ENCODE data around the gene MARK1. TPM values are rescaled to one million over a fixed set of nuclear protein-coding genes. Genes with fewer than 3 reads are reported as not detected.
A peak's percentile ranks its signal among the peaks of the same experiment; 100 is the strongest.

The MARK1 gene
- total RNA-seq, 1 donor from 2014 or later, result 12.5 TPM

- Mint-ChIP-seq H3K9me3 (ENCODE audit: unreplicated experiment) (no peaks in the 10 kb centered on the region), H3K4me1 (ENCODE audit: unreplicated experiment) (peaks cover 7% of the 10 kb centered on the region), H3K36me3 (ENCODE audit: low read depth, unreplicated experiment) (no peaks in the 10 kb centered on the region), H3K27ac (ENCODE audit: unreplicated experiment) (peak overlapping the region; percentile 46), H3K4me3 (ENCODE audit: unreplicated experiment) (no peak overlapping the region), H3K27me3 (ENCODE audit: unreplicated experiment) (no peaks in the 10 kb centered on the region)
- no peak for TF ChIP-seq CTCF (IDR thresholded peaks at IDR 0.05; ENCODE audit: unreplicated experiment)
- DNase-seq (ENCODE audit: low spot score), result no peak
These were observed 17.0 kb downstream of the MARK1 start for GRCh38 chr1:220544901-220545303.

DNA sequence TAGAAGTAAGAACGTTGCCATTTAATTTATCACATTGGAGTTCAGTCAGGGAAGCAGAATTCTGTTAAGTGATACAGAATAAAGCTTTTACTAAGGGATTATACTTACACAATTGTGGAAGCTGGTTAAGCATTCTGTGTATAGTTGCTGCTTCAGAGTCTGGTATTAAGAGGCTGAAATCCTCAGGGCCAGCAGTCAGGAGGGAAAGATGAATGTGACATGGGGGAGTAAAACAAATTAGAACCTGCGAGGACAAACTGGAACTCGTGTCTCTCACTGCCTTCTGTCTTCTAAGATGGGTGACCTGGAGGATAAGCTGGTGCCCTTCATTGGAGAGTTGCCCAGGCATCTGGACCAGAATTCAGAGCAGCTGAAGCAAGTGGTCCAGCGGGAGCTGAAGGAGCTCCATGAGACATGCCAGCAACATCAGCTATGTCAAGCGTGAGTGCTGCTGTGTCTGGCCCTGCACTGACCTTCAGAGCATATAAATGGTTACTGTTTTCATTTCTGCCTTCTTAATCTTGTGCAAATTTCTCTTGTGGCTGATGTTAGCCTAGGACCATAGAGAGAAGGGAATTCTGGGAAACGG is 23.0 kb downstream of the MARK1 start:
- no peaks in the 10 kb centered on the region for H3K27me3 Mint-ChIP-seq (ENCODE audit: unreplicated experiment)
- H3K4me3 Mint-ChIP-seq (ENCODE audit: unreplicated experiment), result no peak overlapping the region
- DNase-seq (ENCODE audit: low spot score), result no peak
- no peak overlapping the region for H3K27ac Mint-ChIP-seq (ENCODE audit: unreplicated experiment)
- peaks cover 7% of the 10 kb centered on the region for H3K4me1 Mint-ChIP-seq (ENCODE audit: unreplicated experiment)
- no peaks in the 10 kb centered on the region for H3K36me3 Mint-ChIP-seq (ENCODE audit: low read depth, unreplicated experiment)
- TF ChIP-seq CTCF (IDR thresholded peaks at IDR 0.05; ENCODE audit: unreplicated experiment), result no peak
- H3K9me3 Mint-ChIP-seq (ENCODE audit: unreplicated experiment), result no peaks in the 10 kb centered on the region

DNA sequence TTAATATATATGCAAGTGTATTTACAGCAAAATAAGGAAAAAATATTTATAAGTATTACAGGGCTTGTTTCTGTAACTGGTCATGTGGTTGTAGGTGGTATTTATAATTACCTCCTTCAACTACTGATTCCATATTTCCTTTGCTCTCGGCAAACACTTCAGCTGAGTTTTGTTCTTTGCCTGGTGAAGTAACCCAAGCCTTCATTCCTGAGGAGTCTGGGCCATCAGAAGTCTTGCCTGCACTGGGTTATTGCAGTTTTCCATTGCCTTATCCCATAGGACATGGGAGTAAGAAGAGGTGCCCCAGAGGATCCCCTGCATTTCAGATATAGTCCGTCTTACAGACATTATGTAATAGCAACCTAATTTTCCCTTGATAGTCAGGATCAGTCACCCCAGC is 23.8 kb downstream of the MARK1 start:
- H3K36me3 Mint-ChIP-seq (ENCODE audit: low read depth, unreplicated experiment), result no peaks in the 10 kb centered on the region
- DNase-seq (ENCODE audit: low spot score), result no peak
- no peaks in the 10 kb centered on the region for H3K9me3 Mint-ChIP-seq (ENCODE audit: unreplicated experiment)
- no peak overlapping the region for H3K27ac Mint-ChIP-seq (ENCODE audit: unreplicated experiment)
- H3K4me1 Mint-ChIP-seq (ENCODE audit: unreplicated experiment), result peaks cover 6% of the 10 kb centered on the region
- no peak overlapping the region for H3K4me3 Mint-ChIP-seq (ENCODE audit: unreplicated experiment)
- TF ChIP-seq CTCF (IDR thresholded peaks at IDR 0.05; ENCODE audit: unreplicated experiment), result no peak
- no peaks in the 10 kb centered on the region for H3K27me3 Mint-ChIP-seq (ENCODE audit: unreplicated experiment)

GRCh38 chr1:220552672-220553260 is 24.8 kb downstream of the MARK1 start:
- no peak overlapping the region for H3K27ac Mint-ChIP-seq (ENCODE audit: unreplicated experiment)
- no peak for DNase-seq (ENCODE audit: low spot score)
- H3K4me1 Mint-ChIP-seq (ENCODE audit: unreplicated experiment), result peaks cover 6% of the 10 kb centered on the region
- no peak overlapping the region for H3K4me3 Mint-ChIP-seq (ENCODE audit: unreplicated experiment)
- no peaks in the 10 kb centered on the region for H3K9me3 Mint-ChIP-seq (ENCODE audit: unreplicated experiment)
- H3K36me3 Mint-ChIP-seq (ENCODE audit: low read depth, unreplicated experiment), result no peaks in the 10 kb centered on the region
- TF ChIP-seq CTCF (IDR thresholded peaks at IDR 0.05; ENCODE audit: unreplicated experiment), result no peak
- no peaks in the 10 kb centered on the region for H3K27me3 Mint-ChIP-seq (ENCODE audit: unreplicated experiment)

DNA sequence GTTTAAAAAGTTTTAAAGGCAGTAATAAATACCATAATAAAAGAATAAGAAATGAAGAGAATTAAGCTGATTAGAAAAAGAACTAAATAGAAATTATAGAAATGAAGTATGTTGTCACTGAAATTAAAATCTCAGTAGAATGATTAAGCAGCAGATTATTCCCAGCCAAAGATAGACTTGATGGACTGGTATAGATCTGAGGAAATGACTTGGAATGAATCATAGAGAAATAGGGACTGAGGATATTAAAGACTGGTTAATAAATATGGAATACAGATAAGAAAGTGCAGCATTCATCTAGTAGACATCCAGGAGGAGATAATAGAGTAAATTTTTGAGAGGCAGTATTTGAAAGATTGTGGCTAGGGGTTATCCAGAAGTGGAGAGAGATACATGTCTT is 28.7 kb downstream of the MARK1 start:
- no peak for TF ChIP-seq CTCF (IDR thresholded peaks at IDR 0.05; ENCODE audit: unreplicated experiment)
- Mint-ChIP-seq H3K36me3 (ENCODE audit: low read depth, unreplicated experiment) (no peaks in the 10 kb centered on the region), H3K9me3 (ENCODE audit: unreplicated experiment) (no peaks in the 10 kb centered on the region), H3K27ac (ENCODE audit: unreplicated experiment) (no peak overlapping the region), H3K4me1 (ENCODE audit: unreplicated experiment) (peaks cover 6% of the 10 kb centered on the region), H3K27me3 (ENCODE audit: unreplicated experiment) (no peaks in the 10 kb centered on the region), H3K4me3 (ENCODE audit: unreplicated experiment) (no peak overlapping the region)
- DNase-seq (ENCODE audit: low spot score), result no peak
